ENCODE measurements around the gene ZDHHC14. TPM values are rescaled to one million over a fixed set of nuclear protein-coding genes. Genes with fewer than 3 reads are reported as not detected.
A peak's percentile ranks its signal among the peaks of the same experiment; 100 is the strongest.

Gene ZDHHC14
- total and polyA plus RNA-seq, 9 donors, result 4.9 to 16.4 (median 5.9) TPM

- DNase-seq, result no peak
- Histone ChIP-seq H3K4me3 (no peak overlapping the region), H3K4me1 (ENCODE audit: insufficient read depth) (peaks cover 15% of the 10 kb centered on the region), H3K27me3 (no peaks in the 10 kb centered on the region), H3K9me3 (no peaks in the 10 kb centered on the region), H3K27ac (no peak overlapping the region), H3K36me3 (no peaks in the 10 kb centered on the region)
- intact Hi-C loops (cut with DNase I), result no loop called here
- WGBS, 3 donors, result 76 to 84% (median 82%) methylated on average over 8 of the region's 8 CpGs
- no peak for TF ChIP-seq POLR2A (IDR thresholded peaks at IDR 0.05)
- no peak for TF ChIP-seq CTCF (IDR thresholded peaks at IDR 0.05)
- no peak for TF ChIP-seq EP300 (IDR thresholded peaks at IDR 0.05)
These were observed 331.8 kb downstream of the ZDHHC14 start for GRCh38 chr6:157712585-157713295.

- H3K27ac ChIP-seq, result no peak overlapping the region
- no peak overlapping the region for H3K4me3 ChIP-seq
- no peaks in the 10 kb centered on the region for H3K36me3 ChIP-seq
- no peaks in the 10 kb centered on the region for H3K9me3 ChIP-seq
- H3K4me1 ChIP-seq (ENCODE audit: insufficient read depth), result peaks cover 15% of the 10 kb centered on the region
- no peaks in the 10 kb centered on the region for H3K27me3 ChIP-seq
- TF ChIP-seq EP300 (IDR thresholded peaks at IDR 0.05) (no peak), POLR2A (IDR thresholded peaks at IDR 0.05) (no peak), CTCF (IDR thresholded peaks at IDR 0.05) (no peak)
- intact Hi-C loops (cut with DNase I), result no loop called here
- no peak for DNase-seq
- WGBS, 3 donors, result 93 to 96% (median 95%) methylated on average over 12 of the region's 12 CpGs
These were observed 332.6 kb downstream of the ZDHHC14 start for GRCh38 chr6:157713451-157714152.

GRCh38 chr6:157714153-157714490 is 333.1 kb downstream of the ZDHHC14 start:
- no peak for DNase-seq
- intact Hi-C loops (cut with DNase I), result no loop called here
- H3K4me1 ChIP-seq (ENCODE audit: insufficient read depth), result peaks cover 15% of the 10 kb centered on the region
- H3K27me3 ChIP-seq, result no peaks in the 10 kb centered on the region
- H3K36me3 ChIP-seq, result no peaks in the 10 kb centered on the region
- H3K4me3 ChIP-seq, result no peak overlapping the region
- WGBS, 3 donors, result 83 to 95% (median 94%) methylated on average over 1 of the region's 1 CpG
- TF ChIP-seq POLR2A (IDR thresholded peaks at IDR 0.05), result no peak
- TF ChIP-seq EP300 (IDR thresholded peaks at IDR 0.05), result no peak
- no peak for TF ChIP-seq CTCF (IDR thresholded peaks at IDR 0.05)
- H3K9me3 ChIP-seq, result no peaks in the 10 kb centered on the region
- no peak overlapping the region for H3K27ac ChIP-seq

GRCh38 chr6:157715728-157716164 is 334.8 kb downstream of the ZDHHC14 start:
- peak; percentile 72 to 89 (median 81) for DNase-seq
- Histone ChIP-seq H3K36me3 (no peaks in the 10 kb centered on the region), H3K27ac (peak overlapping the region; percentile 43 to 83), H3K9me3 (no peaks in the 10 kb centered on the region), H3K4me3 (no peak overlapping the region), H3K27me3 (no peaks in the 10 kb centered on the region), H3K4me1 (ENCODE audit: insufficient read depth) (peaks cover 15% of the 10 kb centered on the region)
- 26 to 39% (median 27%) methylated on average over 6 of the region's 6 CpGs for WGBS, 3 donors
- TF ChIP-seq EP300 (IDR thresholded peaks at IDR 0.05) (peak; percentile 94), POLR2A (IDR thresholded peaks at IDR 0.05) (no peak), CTCF (IDR thresholded peaks at IDR 0.05) (no peak)
- intact Hi-C loops (cut with DNase I), result no loop called here

Data from ovary (tissue), 9 donors.